Measurements from ENCODE around the gene INPPL1.
"Not testable (repeated sequence)": the region's sequence is repeated elsewhere in the genome, so short reads cannot be mapped to it uniquely, and the experiment has no call there.

- not testable (repeated sequence) for TF ChIP-seq CTCF (IDR thresholded peaks at IDR 0.05; ENCODE audit: insufficient read depth, low read length); POLR2AphosphoS5 (IDR thresholded peaks at IDR 0.05; ENCODE audit: low read depth); SPI1 (IDR thresholded peaks at IDR 0.05; ENCODE audit: borderline replicate concordance, low read depth)
- TF ChIP-seq, protein P1, sequence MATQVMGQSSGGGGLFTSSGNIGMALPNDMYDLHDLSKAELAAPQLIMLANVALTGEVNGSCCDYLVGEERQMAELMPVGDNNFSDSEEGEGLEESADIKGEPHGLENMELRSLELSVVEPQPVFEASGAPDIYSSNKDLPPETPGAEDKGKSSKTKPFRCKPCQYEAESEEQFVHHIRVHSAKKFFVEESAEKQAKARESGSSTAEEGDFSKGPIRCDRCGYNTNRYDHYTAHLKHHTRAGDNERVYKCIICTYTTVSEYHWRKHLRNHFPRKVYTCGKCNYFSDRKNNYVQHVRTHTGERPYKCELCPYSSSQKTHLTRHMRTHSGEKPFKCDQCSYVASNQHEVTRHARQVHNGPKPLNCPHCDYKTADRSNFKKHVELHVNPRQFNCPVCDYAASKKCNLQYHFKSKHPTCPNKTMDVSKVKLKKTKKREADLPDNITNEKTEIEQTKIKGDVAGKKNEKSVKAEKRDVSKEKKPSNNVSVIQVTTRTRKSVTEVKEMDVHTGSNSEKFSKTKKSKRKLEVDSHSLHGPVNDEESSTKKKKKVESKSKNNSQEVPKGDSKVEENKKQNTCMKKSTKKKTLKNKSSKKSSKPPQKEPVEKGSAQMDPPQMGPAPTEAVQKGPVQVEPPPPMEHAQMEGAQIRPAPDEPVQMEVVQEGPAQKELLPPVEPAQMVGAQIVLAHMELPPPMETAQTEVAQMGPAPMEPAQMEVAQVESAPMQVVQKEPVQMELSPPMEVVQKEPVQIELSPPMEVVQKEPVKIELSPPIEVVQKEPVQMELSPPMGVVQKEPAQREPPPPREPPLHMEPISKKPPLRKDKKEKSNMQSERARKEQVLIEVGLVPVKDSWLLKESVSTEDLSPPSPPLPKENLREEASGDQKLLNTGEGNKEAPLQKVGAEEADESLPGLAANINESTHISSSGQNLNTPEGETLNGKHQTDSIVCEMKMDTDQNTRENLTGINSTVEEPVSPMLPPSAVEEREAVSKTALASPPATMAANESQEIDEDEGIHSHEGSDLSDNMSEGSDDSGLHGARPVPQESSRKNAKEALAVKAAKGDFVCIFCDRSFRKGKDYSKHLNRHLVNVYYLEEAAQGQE (IDR thresholded peaks at IDR 0.05; ENCODE audit: insufficient replicate concordance, low read depth), result not testable (repeated sequence)
Observed at GRCh38 chr11:72206794-72207193, 17.8 kb upstream of the INPPL1 start.
